DOHH2 (cell line): ENCODE data around the gene ADAMTS12.

ENCODE experiments used
- H3F3A ChIP-seq: fragments of 200-600 bp; sonication (generic), shearing (Covaris generic); 2 replicates; pipeline ENCODE4 v1.6.0; 2016; ENCODE audit warnings: antibody characterized with exemption, mild to moderate bottlenecking; ENCODE audit not compliant: control insufficient read depth, insufficient read depth
- H3K27ac ChIP-seq: fragments of 200-600 bp; sonication (generic); 2 replicates; pipeline ENCODE4 v1.5.1; 2014; ENCODE audit warnings: low read depth, mild to moderate bottlenecking, low read length, moderate library complexity
- H3K27me3 ChIP-seq: fragments of 200-600 bp; sonication (generic); 2 replicates; pipeline ENCODE4 v1.6.1; 2014; ENCODE audit warnings: mild to moderate bottlenecking, low read length, mixed read lengths; ENCODE audit not compliant: control insufficient read depth
- H3K36me3 ChIP-seq: fragments of 200-600 bp; sonication (generic); 2 replicates; pipeline ENCODE4 v1.6.1; 2014; ENCODE audit warnings: mild to moderate bottlenecking, low read length, moderate library complexity, mixed read lengths; ENCODE audit not compliant: control insufficient read depth
- H3K4me1 ChIP-seq: fragments of 200-600 bp; sonication (generic); 2 replicates; pipeline ENCODE4 v1.6.1; 2014; ENCODE audit warnings: mild to moderate bottlenecking, low read length, mixed read lengths; ENCODE audit not compliant: control insufficient read depth
- H3K4me2 ChIP-seq: fragments of 200-600 bp; sonication (generic); 2 replicates; pipeline ENCODE4 v1.6.0; 2014; ENCODE audit warnings: mild to moderate bottlenecking, low read length, moderate library complexity
- H3K4me3 ChIP-seq: fragments of 200-600 bp; sonication (generic); 2 replicates; pipeline ENCODE4 v1.5.1; 2014; ENCODE audit warnings: mild to moderate bottlenecking, low read length, mixed read lengths
- H3K79me2 ChIP-seq: fragments of 200-600 bp; sonication (generic); 2 replicates; pipeline ENCODE4 v1.6.1; 2014; ENCODE audit warnings: mild to moderate bottlenecking, low read length, mixed read lengths; ENCODE audit not compliant: control insufficient read depth
- H3K9me2 ChIP-seq: fragments of 200-600 bp; sonication (generic); replicated peaks from 2 replicates; pipeline ENCODE4 v1.6.1; 2014; ENCODE audit warnings: mild to moderate bottlenecking, low read length, mixed read lengths; ENCODE audit not compliant: control insufficient read depth
- H3K9me3 ChIP-seq: fragments of 200-600 bp; sonication (generic); 2 replicates; pipeline ENCODE4 v1.6.1; 2014; ENCODE audit warnings: antibody characterized with exemption, low read length, mixed read lengths; ENCODE audit not compliant: control insufficient read depth, insufficient read depth
- H4K20me1 ChIP-seq: fragments of 200-600 bp; sonication (generic); 2 replicates; pipeline ENCODE4 v1.6.0; 2014; ENCODE audit warnings: low read depth, mild to moderate bottlenecking, antibody characterized with exemption, low read length, moderate library complexity; ENCODE audit not compliant: control insufficient read depth, insufficient read depth
- EZH2phosphoT487 ChIP-seq: fragments of 200-600 bp; sonication (generic); IDR thresholded peaks from 2 replicates; pipeline ENCODE4 v1.6.1; 2017; ENCODE audit warnings: borderline replicate concordance, mild to moderate bottlenecking, antibody characterized with exemption, low read length, moderate library complexity, mixed read lengths
- TF ChIP-seq, protein P1 (sequence below): fragments of 200-600 bp; sonication (generic); IDR thresholded peaks from one replicate; pipeline ENCODE4 v1.5.1; 2014; ENCODE audit warnings: antibody characterized with exemption, mild to moderate bottlenecking, low read depth, low read length; ENCODE audit not compliant: poor library complexity, severe bottlenecking

ADAMTS12 gene

DNA sequence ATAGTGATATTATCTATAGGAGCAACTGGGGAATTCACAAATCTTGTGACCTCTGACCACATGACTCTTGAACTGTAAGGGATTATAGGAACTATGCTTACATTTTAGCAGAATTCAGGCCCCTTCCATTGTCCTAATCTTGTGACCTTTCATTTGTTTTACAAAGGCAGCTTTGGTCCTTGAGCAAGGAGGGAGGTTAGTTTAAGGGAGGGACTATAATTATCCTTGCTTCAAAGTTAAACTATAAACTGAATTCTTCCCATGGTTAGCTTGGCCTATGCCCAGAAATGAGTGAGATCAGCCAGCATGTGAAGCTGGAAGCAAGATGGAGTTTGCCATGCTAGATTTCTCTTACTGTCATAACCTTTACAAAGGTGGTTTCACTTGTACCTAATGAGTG lies 399.8 kb downstream of the ADAMTS12 start:
- H3K4me2 ChIP-seq = no peak overlapping the region
- no peak overlapping the region for H3K4me3 ChIP-seq
- TF ChIP-seq EZH2phosphoT487 = no peak
- TF ChIP-seq, protein P1, sequence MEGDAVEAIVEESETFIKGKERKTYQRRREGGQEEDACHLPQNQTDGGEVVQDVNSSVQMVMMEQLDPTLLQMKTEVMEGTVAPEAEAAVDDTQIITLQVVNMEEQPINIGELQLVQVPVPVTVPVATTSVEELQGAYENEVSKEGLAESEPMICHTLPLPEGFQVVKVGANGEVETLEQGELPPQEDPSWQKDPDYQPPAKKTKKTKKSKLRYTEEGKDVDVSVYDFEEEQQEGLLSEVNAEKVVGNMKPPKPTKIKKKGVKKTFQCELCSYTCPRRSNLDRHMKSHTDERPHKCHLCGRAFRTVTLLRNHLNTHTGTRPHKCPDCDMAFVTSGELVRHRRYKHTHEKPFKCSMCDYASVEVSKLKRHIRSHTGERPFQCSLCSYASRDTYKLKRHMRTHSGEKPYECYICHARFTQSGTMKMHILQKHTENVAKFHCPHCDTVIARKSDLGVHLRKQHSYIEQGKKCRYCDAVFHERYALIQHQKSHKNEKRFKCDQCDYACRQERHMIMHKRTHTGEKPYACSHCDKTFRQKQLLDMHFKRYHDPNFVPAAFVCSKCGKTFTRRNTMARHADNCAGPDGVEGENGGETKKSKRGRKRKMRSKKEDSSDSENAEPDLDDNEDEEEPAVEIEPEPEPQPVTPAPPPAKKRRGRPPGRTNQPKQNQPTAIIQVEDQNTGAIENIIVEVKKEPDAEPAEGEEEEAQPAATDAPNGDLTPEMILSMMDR = no peak
- H3K4me1 ChIP-seq = no peaks in the 10 kb centered on the region
- no peaks in the 10 kb centered on the region for H3K36me3 ChIP-seq
- H3K9me2 ChIP-seq = no peaks in the 10 kb centered on the region
- H3K27me3 ChIP-seq = no peaks in the 10 kb centered on the region
- no peaks in the 10 kb centered on the region for H4K20me1 ChIP-seq
- H3F3A ChIP-seq = no peaks in the 10 kb centered on the region
- peaks cover 2% of the 10 kb centered on the region; the same call in 1 of the 2 replicates for H3K9me3 ChIP-seq
- no peak overlapping the region for H3K27ac ChIP-seq
- no peaks in the 10 kb centered on the region for H3K79me2 ChIP-seq

DNA sequence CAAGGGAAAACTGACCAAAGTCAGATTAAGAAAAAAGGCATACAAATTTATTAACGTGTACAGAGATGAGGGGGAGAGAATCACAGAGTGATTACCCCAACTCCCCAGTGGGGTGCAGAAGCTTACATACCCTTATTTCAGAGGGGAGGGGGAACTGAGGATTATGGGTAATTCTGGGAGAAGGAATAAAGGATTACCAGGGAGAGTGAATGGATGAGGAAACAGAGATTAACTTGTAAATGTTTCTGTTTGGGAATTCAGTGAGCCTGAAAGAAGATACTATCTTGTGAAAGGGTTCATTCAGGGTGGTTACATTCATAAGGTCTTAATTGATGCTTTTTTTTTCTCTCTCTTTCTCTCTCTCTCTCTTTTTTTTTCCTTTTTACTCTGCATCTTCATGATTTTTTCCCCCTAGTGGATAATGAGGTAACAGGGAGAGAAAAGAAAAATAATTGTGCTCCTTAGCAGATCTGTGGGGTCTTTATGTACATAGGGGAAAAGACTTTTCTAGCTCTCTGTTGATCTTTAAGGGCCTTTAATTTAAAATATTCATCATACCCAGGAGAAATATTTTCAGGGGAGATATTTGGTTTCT lies 401.6 kb downstream of the ADAMTS12 start:
- H3K27ac ChIP-seq = no peak overlapping the region
- H3F3A ChIP-seq = no peaks in the 10 kb centered on the region
- no peak overlapping the region for H3K4me3 ChIP-seq
- H3K4me1 ChIP-seq = no peaks in the 10 kb centered on the region
- no peak overlapping the region for H3K4me2 ChIP-seq
- peaks cover 2% of the 10 kb centered on the region; the same call in 1 of the 2 replicates for H3K9me3 ChIP-seq
- no peak for TF ChIP-seq EZH2phosphoT487
- TF ChIP-seq, protein P1 = no peak
- no peaks in the 10 kb centered on the region for H3K36me3 ChIP-seq
- H4K20me1 ChIP-seq = no peaks in the 10 kb centered on the region
- H3K79me2 ChIP-seq = no peaks in the 10 kb centered on the region
- no peaks in the 10 kb centered on the region for H3K27me3 ChIP-seq
- no peaks in the 10 kb centered on the region for H3K9me2 ChIP-seq

DNA sequence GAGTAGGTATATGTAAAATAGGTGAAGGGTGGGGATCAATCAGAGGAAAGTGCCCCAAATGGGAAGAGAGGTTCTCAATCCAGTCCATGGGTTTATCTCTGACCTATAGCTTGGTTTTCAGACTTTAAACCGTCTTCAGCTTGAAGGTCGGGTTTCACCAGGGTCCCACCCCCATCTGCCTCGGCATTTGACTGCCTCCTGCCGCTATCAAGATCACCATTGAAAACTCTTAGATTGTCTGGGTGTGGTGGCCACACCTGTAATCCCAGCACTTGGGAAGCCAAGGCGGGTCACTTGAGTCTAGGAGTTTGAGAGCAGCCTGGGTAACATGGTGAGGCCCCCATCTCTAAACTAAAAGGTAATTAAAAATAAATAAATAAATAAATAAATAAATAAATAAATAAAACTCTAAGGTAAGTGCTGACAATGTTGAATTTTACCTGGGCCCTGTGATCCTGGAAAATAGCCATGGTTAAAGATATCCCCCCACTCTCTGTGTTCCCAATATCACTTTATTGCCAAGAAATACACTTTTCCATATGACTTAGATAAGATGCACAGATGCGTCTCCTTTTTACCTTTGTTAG lies 402.2 kb downstream of the ADAMTS12 start:
- Histone ChIP-seq H3K79me2 (no peaks in the 10 kb centered on the region), H3K27me3 (no peaks in the 10 kb centered on the region), H3F3A (no peaks in the 10 kb centered on the region), H3K4me3 (no peak overlapping the region), H3K4me2 (no peak overlapping the region), H3K27ac (no peak overlapping the region), H3K9me3 (peaks cover 2% of the 10 kb centered on the region; the same call in 1 of the 2 replicates), H3K9me2 (no peaks in the 10 kb centered on the region), H3K36me3 (no peaks in the 10 kb centered on the region), H4K20me1 (no peaks in the 10 kb centered on the region), H3K4me1 (no peaks in the 10 kb centered on the region)
- no peak for TF ChIP-seq EZH2phosphoT487
- TF ChIP-seq, protein P1 = no peak
